Epidermal melanocyte (primary cell): ENCODE results near the gene TRIL.

Experiments used
- DNase-seq: peaks from one replicate; pipeline ENCODE4 v3.0.0; 2011; ENCODE audit warnings: low spot score; ENCODE audit not compliant: insufficient read length

TRIL gene

GRCh38 chr7:28958235-28958979 lies at the start of gene TRIL:
TSS of gene TRIL (minus strand) at chr7:28958330. CDS start at chr7:28958046, 284 bp downstream.
- DNase-seq, result peak; percentile 66

- no peak for DNase-seq
Observed at GRCh38 chr7:29007127-29007526, 49.0 kb upstream of the TRIL start.

GRCh38 chr7:29005829-29006228 lies 47.7 kb upstream of the TRIL start:
- no peak for DNase-seq

GRCh38 chr7:29005406-29005805 lies 47.3 kb upstream of the TRIL start:
- no peak for DNase-seq

GRCh38 chr7:29003703-29004102 lies 45.6 kb upstream of the TRIL start:
- DNase-seq, result no peak

- DNase-seq, result no peak
Observed at GRCh38 chr7:29000717-29001076, 42.6 kb upstream of the TRIL start.

- DNase-seq, result no peak
Observed at GRCh38 chr7:28999895-29000716, 42.0 kb upstream of the TRIL start.

- DNase-seq, result no peak
Observed at GRCh38 chr7:28999427-28999826, 41.3 kb upstream of the TRIL start.

GRCh38 chr7:28998105-28998504 lies 40.0 kb upstream of the TRIL start:
- DNase-seq, result no peak

GRCh38 chr7:28996836-28997235 lies 38.7 kb upstream of the TRIL start:
- DNase-seq, result no peak

- DNase-seq, result no peak
Observed at GRCh38 chr7:28993371-28993770, 35.2 kb upstream of the TRIL start.

- no peak for DNase-seq
Observed at GRCh38 chr7:28992798-28993197, 34.7 kb upstream of the TRIL start.

- no peak for DNase-seq
Observed at GRCh38 chr7:28990200-28990960, 32.2 kb upstream of the TRIL start.

- no peak for DNase-seq
Observed at GRCh38 chr7:28989211-28989980, 31.3 kb upstream of the TRIL start.

- no peak for DNase-seq
Observed at GRCh38 chr7:28988810-28989209, 30.7 kb upstream of the TRIL start.

GRCh38 chr7:28988091-28988490 lies 30.0 kb upstream of the TRIL start:
- DNase-seq, result no peak

- no peak for DNase-seq
Observed at GRCh38 chr7:28986765-28987110, 28.6 kb upstream of the TRIL start.

- DNase-seq, result no peak
Observed at GRCh38 chr7:28986028-28986764, 28.1 kb upstream of the TRIL start.

GRCh38 chr7:28984631-28985030 lies 26.5 kb upstream of the TRIL start:
- DNase-seq, result peak; percentile 44

GRCh38 chr7:28984217-28984616 lies 26.1 kb upstream of the TRIL start:
- DNase-seq, result no peak
